ENCODE results near the gene SUPT5H. TPM values are rescaled to one million over a fixed set of nuclear protein-coding genes. Genes with fewer than 3 reads are reported as not detected.

Gene SUPT5H
- total and polyA plus RNA-seq, 2 of the 13 experiments (the other 11 are each of a cell fraction or from before 2014, with no cell fraction given) = 48.2 to 51.7 TPM

DNA sequence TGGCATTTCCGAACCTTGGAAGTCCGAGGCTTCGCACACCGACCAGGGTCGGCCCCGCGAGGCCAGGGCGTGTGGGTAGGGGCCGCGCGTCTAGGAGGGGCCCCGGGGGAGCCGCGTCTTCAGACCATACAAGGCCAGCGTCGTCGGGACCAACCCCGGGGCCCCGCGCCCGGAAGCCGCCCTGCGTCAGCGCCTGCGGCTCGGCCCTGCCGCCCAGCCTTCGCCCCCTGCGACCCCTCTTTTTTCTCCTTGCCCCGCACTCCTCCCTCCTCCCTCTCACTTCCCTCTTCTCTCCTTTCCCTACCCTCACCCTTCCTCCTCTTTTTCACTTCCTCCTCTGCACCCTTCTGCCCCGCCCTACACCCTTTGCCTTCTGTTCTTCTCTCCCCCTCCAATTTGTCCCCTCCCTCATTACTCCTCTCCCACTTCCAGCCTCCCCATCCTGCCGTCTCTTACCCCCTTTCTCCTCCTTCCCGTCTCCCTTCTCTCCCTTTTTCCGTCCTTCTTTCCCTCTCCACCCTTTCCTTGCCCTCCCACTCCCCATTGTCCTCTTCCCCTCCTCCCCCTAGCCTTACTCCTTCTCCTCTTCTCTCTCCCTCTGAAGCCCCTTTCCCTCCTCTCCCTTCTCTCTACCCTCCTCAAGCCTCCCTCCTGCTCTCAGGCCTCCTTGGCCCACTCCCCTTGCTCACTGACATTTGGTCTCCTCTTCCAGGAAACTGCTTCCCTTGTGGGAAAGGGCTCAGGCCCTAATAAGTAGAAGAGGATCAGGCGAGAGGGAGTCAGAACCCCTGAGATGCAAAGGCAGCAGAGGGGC, 35.2 kb upstream of the SUPT5H start (continued):
- TF ChIP-seq, protein P1, sequence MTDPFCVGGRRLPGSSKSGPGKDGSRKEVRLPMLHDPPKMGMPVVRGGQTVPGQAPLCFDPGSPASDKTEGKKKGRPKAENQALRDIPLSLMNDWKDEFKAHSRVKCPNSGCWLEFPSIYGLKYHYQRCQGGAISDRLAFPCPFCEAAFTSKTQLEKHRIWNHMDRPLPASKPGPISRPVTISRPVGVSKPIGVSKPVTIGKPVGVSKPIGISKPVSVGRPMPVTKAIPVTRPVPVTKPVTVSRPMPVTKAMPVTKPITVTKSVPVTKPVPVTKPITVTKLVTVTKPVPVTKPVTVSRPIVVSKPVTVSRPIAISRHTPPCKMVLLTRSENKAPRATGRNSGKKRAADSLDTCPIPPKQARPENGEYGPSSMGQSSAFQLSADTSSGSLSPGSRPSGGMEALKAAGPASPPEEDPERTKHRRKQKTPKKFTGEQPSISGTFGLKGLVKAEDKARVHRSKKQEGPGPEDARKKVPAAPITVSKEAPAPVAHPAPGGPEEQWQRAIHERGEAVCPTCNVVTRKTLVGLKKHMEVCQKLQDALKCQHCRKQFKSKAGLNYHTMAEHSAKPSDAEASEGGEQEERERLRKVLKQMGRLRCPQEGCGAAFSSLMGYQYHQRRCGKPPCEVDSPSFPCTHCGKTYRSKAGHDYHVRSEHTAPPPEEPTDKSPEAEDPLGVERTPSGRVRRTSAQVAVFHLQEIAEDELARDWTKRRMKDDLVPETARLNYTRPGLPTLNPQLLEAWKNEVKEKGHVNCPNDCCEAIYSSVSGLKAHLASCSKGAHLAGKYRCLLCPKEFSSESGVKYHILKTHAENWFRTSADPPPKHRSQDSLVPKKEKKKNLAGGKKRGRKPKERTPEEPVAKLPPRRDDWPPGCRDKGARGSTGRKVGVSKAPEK (CRISPR knock-in tag; IDR thresholded peaks at IDR 0.05; ENCODE audit: borderline replicate concordance) = no peak
- TF ChIP-seq ZNF678 (CRISPR knock-in tag; IDR thresholded peaks at IDR 0.05) (no peak), TAF1 (CRISPR knock-in tag; IDR thresholded peaks at IDR 0.05) (0 out of 2 replicates have a peak, but pooled peaks have one; percentile 23), ZSCAN21 (CRISPR knock-in tag; IDR thresholded peaks at IDR 0.05; ENCODE audit: borderline replicate concordance) (no peak), ZNF572 (CRISPR knock-in tag; IDR thresholded peaks at IDR 0.05) (no peak), SMARCE1 (IDR thresholded peaks at IDR 0.05; ENCODE audit: borderline replicate concordance) (no peak), ZFX (CRISPR knock-in tag; IDR thresholded peaks at IDR 0.05; ENCODE audit: low read depth) (peak; percentile 49), ZNF660 (CRISPR knock-in tag; IDR thresholded peaks at IDR 0.05; ENCODE audit: borderline replicate concordance, low read depth) (no peak), KLF13 (CRISPR knock-in tag; IDR thresholded peaks at IDR 0.05) (no peak), PRMT3 (CRISPR knock-in tag; IDR thresholded peaks at IDR 0.05; ENCODE audit: borderline replicate concordance, low read depth) (0 out of 2 replicates have a peak, but pooled peaks have one; percentile 52), ARNT2 (CRISPR knock-in tag; IDR thresholded peaks at IDR 0.05; ENCODE audit: low read depth) (0 out of 2 replicates have a peak, but pooled peaks have one; percentile 16), KMT2A (CRISPR knock-in tag; IDR thresholded peaks at IDR 0.05) (peak; percentile 30; the same call in 1 of the 2 replicates), CHD2 (IDR thresholded peaks at IDR 0.05; ENCODE audit: low read depth, low read length) (no peak), CAMTA2 (CRISPR knock-in tag; IDR thresholded peaks at IDR 0.05; ENCODE audit: borderline replicate concordance) (no peak), ZNF274 (CRISPR knock-in tag; IDR thresholded peaks at IDR 0.05) (peak; percentile 58; the same call in 1 of the 2 replicates), KAT7 (CRISPR knock-in tag; IDR thresholded peaks at IDR 0.05; ENCODE audit: borderline replicate concordance) (peak; percentile 91; the same call in 1 of the 2 replicates), AGO1 (IDR thresholded peaks at IDR 0.05; ENCODE audit: low read depth, low read length, poor library complexity, severe bottlenecking) (peak; percentile 86), NR1H2 (CRISPR knock-in tag; IDR thresholded peaks at IDR 0.05; ENCODE audit: borderline replicate concordance, low read depth) (no peak)
- TF ChIP-seq, protein P2, sequence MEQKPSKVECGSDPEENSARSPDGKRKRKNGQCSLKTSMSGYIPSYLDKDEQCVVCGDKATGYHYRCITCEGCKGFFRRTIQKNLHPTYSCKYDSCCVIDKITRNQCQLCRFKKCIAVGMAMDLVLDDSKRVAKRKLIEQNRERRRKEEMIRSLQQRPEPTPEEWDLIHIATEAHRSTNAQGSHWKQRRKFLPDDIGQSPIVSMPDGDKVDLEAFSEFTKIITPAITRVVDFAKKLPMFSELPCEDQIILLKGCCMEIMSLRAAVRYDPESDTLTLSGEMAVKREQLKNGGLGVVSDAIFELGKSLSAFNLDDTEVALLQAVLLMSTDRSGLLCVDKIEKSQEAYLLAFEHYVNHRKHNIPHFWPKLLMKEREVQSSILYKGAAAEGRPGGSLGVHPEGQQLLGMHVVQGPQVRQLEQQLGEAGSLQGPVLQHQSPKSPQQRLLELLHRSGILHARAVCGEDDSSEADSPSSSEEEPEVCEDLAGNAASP (CRISPR knock-in tag; IDR thresholded peaks at IDR 0.05; ENCODE audit: borderline replicate concordance) = 0 out of 2 replicates have a peak, but pooled peaks have one; percentile 29
- TF ChIP-seq, protein P3, sequence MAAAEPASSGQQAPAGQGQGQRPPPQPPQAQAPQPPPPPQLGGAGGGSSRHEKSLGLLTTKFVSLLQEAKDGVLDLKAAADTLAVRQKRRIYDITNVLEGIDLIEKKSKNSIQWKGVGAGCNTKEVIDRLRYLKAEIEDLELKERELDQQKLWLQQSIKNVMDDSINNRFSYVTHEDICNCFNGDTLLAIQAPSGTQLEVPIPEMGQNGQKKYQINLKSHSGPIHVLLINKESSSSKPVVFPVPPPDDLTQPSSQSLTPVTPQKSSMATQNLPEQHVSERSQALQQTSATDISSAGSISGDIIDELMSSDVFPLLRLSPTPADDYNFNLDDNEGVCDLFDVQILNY (CRISPR knock-in tag; conservative IDR thresholded peaks at IDR 0.05) = no peak
- TF ChIP-seq, protein P4, sequence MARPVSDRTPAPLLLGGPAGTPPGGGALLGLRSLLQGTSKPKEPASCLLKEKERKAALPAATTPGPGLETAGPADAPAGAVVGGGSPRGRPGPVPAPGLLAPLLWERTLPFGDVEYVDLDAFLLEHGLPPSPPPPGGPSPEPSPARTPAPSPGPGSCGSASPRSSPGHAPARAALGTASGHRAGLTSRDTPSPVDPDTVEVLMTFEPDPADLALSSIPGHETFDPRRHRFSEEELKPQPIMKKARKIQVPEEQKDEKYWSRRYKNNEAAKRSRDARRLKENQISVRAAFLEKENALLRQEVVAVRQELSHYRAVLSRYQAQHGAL (CRISPR knock-in tag; IDR thresholded peaks at IDR 0.05; ENCODE audit: not compliant biosample characterization) = no peak
- TF ChIP-seq, protein P5, sequence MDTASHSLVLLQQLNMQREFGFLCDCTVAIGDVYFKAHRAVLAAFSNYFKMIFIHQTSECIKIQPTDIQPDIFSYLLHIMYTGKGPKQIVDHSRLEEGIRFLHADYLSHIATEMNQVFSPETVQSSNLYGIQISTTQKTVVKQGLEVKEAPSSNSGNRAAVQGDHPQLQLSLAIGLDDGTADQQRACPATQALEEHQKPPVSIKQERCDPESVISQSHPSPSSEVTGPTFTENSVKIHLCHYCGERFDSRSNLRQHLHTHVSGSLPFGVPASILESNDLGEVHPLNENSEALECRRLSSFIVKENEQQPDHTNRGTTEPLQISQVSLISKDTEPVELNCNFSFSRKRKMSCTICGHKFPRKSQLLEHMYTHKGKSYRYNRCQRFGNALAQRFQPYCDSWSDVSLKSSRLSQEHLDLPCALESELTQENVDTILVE (CRISPR knock-in tag; IDR thresholded peaks at IDR 0.05) = peak; percentile 19; the same call in 1 of the 2 replicates
